ENCODE data around the gene GRHL1. TPM values are rescaled to one million over a fixed set of nuclear protein-coding genes. Genes with fewer than 3 reads are reported as not detected.

Gene GRHL1
- total RNA-seq, 1 donor from 2014 or later, result 3.9 TPM

- DNase-seq (ENCODE audit: low read depth), result no peak
- TF ChIP-seq CTCF (conservative IDR thresholded peaks at IDR 0.05; ENCODE audit: low read depth, low read length), result no peak
- H3K4me3 ChIP-seq (ENCODE audit: low read depth, low read length), result no peak overlapping the region
Measured at GRCh38 chr2:10002681-10003080, 51.2 kb downstream of the GRHL1 start.

- TF ChIP-seq CTCF (conservative IDR thresholded peaks at IDR 0.05; ENCODE audit: low read depth, low read length), result no peak
- no peak for DNase-seq (ENCODE audit: low read depth)
- no peak overlapping the region for H3K4me3 ChIP-seq (ENCODE audit: low read depth, low read length)
Measured at GRCh38 chr2:10003206-10004125, 52.0 kb downstream of the GRHL1 start.

DNA sequence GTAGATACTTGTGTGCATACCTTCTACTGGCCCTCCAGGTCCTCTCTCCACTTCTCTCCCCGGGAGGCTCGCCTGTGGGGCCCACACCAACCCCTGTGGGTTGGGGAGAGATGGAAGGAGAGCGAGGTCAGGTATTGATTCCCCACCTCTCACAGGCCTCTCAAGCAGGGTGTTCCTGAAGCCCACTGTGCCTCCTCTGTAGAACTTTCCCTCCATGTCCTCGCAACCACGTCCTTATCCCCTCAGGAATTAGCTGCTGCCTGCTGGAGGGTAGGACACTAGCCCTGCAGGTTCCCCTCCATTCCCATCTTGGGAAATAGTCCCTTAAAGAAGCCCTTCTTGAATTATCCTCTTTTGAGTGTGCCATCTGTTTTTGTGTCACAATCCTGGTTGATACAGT is 52.9 kb downstream of the GRHL1 start:
- no peak for DNase-seq (ENCODE audit: low read depth)
- no peak overlapping the region for H3K4me3 ChIP-seq (ENCODE audit: low read depth, low read length)
- TF ChIP-seq CTCF (conservative IDR thresholded peaks at IDR 0.05; ENCODE audit: low read depth, low read length), result no peak

DNA sequence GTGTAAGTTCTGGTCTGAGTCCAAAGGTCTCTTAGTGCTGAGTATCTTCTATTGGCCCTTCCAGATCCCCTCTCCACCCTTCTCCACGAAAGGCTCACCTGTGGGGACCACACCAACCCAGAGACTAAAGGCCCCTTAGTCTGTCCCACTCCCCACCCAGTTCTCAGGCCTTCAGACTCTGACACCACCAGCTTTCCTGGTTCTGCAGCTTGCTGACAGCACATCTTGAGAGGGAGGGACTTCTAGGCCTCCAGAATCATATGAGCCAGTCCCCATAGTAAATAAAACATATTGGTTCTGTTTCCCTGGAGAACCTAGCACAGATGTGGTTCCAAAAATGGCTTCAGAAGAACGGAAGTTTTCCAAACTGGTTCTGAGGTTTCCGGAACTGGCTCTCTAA is 53.3 kb downstream of the GRHL1 start:
- no peak for DNase-seq (ENCODE audit: low read depth)
- no peak for TF ChIP-seq CTCF (conservative IDR thresholded peaks at IDR 0.05; ENCODE audit: low read depth, low read length)

GRCh38 chr2:10005461-10006235 is 54.2 kb downstream of the GRHL1 start:
- DNase-seq (ENCODE audit: low read depth), result no peak
- TF ChIP-seq CTCF (conservative IDR thresholded peaks at IDR 0.05; ENCODE audit: low read depth, low read length), result no peak
- no peak overlapping the region for H3K4me3 ChIP-seq (ENCODE audit: low read depth, low read length)

More for the DNA sequence above, 53.3 kb downstream of the GRHL1 start:
- H3K4me3 ChIP-seq (ENCODE audit: low read depth, low read length), result no peak overlapping the region

DNA sequence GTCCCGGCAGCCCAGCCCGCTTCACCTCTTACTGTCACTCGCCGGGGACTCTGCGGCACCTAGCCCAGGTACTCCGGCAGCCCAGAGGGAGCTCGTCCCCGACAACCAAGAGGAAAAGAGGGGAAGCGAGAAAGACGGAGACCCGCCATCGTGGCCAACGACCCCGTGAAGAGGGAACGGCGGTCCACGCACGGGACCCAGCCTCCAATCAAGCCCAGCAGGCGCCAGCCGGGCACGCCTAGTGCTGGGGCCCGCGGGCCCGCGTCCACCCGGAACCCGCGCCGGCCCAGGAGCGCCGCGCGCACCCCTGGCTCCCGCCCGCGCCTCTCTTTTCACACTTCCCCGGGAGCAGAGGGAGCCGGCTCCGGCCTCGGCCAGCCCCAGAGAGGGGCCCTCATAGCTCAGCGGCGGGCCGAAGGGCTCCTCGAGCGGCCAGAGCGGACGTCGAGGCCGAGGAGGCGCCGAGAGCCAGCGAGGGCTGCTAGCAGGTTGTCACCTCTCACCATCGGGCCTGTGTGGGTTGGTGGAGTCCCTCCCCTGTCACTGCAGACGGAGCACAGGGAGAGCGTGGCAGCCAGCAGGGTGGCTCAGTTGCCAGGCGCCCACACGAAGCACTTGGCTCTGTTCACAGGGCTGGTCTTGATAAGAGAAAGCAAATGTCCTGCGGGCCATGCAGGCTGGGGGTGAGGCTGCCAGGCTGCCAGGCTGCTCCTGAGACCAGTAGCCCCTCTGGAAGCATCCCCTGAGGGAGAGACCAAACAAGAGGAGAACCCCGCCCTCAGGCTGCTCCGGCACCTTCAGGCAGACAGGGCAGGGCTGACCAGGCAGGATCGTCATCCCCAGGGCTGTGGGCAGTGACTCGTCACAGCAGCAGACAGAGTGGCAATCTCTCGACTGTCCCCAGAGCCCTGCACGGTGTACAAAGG is 55.0 kb downstream of the GRHL1 start:
- no peak for DNase-seq (ENCODE audit: low read depth)
- no peak overlapping the region for H3K4me3 ChIP-seq (ENCODE audit: low read depth, low read length)
- no peak for TF ChIP-seq CTCF (conservative IDR thresholded peaks at IDR 0.05; ENCODE audit: low read depth, low read length)

All from epithelial cell of proximal tubule (primary cell).